Raji (cell line): Measurements from ENCODE around the gene COMP.

ENCODE experiments used
- POLR2A ChIP-seq: IDR thresholded peaks from 2 replicates; pipeline ENCODE4 v1.6.1; 2011; ENCODE audit warnings: low read depth, low read length, control low read depth; ENCODE audit not compliant: insufficient read depth

The COMP gene

DNA sequence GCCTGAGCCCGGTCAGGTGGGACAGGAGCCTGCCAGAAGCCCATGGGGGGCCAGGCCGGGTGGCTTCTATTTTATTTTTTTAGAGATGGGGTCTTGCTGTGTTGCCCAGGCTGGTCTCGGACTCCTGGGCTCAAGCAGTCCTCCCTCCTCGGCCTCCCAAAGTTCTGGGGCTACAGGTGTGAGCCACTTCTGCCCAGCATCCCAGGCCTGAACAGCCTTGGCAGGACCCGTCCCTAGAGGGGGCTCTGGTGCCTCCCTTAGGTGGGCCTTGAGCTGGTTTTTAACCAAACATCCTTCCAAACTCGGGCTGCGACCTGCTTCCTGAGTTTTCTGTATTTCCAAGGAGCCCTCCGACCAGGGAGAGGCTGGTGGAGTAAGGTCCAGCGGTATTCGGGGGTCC, 10.5 kb downstream of the COMP start:
- TF ChIP-seq POLR2A: no peak

DNA sequence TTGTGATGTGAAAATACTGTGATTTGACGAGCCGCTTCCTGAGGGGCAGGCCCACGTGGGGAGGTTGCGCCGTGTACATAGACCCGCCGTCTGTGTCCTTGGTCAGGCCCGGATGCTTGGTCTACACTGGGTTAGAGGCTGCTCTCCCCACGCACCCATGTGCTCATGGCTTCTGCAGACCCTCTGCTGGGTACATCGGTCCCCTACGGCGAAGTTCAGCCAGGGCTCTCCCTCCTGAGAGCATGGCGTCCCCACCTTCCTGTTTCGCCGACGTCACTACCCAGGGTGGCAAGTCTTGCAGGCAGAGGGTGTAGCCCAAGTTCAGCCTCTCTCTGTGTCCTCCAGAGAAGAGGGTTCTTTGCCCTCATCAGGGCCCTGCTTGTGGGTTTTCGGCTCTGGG, 11.0 kb downstream of the COMP start:
- no peak for TF ChIP-seq POLR2A

DNA sequence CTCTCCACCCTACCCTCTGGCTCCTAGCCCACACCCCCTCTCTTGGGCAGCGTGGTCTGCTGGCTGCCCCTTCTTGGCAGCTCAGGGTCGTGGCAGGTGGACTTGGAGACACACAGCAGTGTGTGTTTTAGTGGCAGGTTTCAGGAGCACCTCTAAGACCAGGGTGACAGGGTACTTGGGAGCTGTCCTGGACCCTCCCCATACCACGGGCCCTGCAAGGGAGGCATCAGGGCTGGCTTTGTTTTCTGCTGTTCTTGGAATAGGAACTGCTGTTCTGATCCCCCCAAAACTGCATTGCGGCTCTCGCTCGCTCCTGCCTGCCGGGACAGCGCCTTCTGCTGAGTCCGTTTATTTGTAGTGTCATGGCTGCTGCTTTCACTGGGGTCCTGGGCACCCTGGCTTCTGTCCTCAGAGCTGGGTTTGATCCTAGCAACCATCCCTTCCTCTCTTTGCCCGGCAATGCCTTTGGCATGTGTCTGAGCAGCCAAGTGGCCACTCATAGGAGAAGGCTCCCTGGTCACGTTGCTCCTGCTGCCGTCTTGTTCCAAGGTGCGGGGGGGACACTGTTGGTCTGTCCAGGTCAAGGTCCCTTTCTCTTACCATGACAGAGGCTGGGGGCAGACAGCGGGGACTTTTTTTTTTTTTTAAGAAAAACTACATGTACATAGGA, 12.1 kb downstream of the COMP start:
- no peak for TF ChIP-seq POLR2A

DNA sequence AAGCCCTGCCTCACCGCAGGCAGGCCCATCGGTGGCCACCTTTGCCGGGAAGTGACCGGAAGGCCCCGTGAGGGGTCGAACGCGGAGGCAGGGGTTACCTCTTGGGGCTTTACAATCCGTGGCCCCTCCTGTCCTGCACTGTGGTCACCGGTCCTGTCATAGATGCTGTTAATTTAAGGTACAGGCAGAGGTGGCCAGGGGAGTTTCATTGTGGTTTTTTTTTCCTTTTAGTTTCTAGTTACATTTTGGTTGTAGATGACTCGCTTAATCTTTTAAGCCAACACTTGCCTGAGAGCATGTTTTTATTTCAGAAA, 13.1 kb downstream of the COMP start:
- TF ChIP-seq POLR2A: no peak

DNA sequence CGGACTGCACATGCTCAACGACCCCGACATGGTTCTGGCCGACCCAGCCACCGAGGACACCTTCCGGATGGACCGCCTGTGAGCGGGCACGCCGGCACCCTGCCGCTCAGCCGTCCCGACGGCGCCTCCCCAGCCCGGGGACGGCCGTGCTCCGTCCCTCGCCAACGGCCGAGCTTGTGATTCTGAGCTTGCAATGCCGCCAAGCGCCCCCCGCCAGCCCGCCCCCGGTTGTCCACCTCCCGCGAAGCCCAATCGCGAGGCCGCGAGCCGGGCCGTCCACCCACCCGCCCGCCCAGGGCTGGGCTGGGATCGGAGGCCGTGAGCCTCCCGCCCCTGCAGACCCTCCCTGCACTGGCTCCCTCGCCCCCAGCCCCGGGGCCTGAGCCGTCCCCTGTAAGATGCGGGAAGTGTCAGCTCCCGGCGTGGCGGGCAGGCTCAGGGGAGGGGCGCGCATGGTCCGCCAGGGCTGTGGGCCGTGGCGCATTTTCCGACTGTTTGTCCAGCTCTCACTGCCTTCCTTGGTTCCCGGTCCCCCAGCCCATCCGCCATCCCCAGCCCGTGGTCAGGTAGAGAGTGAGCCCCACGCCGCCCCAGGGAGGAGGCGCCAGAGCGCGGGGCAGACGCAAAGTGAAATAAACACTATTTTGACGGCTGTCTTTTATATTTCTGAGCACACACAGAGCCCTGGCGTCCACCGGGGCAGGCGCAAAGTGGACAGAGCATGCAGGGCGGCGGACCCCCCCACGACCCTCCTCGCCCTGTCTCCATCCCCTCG, 13.6 kb downstream of the COMP start:
- no peak for TF ChIP-seq POLR2A

DNA sequence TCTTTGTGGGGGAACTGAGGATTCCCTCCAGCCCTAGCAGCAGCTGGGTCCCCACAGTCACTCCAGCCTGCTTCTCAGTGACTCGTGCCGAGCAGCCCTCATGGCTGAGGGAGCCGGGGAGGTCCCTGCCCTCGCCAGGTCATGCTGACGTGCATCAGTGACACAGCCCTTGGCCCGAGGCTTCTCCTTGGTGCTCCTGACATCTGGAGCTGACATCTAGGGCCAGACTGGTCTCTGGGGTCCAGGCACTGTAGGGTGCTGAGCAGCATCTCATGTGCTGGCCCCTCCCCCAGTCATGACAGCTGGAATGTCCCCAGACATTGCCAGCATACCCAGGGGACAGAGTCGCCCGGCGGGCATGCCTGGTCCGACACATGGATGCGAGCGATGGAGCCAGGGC, 14.4 kb downstream of the COMP start:
- TF ChIP-seq POLR2A: no peak

DNA sequence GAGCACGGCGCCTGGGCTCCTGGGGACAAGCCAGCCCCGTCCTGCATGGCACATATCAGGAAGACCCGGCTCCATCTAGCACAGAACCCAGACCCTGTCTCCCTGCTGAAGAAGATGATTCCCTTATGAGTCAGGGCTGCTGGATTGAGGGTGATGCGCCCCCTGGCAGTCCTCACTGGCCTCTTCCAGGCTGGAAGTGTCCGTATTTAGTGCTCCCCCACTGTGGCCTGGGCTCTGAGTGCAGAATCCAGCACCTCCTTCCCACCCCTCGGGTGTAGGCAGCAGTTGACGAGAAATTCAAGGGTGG, 14.9 kb downstream of the COMP start:
- TF ChIP-seq POLR2A: no peak

DNA sequence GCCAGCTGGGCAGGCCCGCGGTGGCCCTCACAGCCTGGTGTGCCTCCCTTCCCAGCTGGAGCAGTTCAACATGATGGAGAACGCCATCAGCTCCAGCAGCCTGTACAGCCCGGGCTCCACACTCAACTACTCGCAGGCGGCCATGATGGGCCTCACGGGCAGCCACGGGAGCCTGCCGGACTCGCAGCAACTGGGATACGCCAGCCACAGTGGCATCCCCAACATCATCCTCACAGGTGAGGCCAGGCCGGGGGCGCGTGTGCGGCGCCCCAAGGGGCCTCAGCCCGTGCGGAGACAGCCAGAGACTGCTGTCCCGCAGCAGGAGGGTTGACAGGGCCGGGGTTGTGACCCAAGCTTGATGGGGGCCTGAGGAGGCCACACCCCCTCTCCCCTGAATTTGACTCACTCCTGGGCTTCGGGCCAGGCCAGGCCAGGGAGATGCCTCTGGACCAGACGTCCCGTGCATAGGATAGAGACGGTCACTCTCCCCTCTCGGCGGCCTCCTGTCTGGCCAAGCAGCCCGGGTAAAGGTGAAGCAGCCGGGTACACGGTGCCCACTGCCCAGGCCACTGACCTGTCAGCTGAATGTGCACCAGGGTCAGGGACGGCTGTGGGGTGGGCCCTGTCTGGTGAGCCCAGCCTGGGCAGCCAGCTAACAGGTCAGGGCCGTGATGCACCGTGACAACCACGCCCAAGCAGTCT, 15.4 kb downstream of the COMP start:
- TF ChIP-seq POLR2A: no peak

DNA sequence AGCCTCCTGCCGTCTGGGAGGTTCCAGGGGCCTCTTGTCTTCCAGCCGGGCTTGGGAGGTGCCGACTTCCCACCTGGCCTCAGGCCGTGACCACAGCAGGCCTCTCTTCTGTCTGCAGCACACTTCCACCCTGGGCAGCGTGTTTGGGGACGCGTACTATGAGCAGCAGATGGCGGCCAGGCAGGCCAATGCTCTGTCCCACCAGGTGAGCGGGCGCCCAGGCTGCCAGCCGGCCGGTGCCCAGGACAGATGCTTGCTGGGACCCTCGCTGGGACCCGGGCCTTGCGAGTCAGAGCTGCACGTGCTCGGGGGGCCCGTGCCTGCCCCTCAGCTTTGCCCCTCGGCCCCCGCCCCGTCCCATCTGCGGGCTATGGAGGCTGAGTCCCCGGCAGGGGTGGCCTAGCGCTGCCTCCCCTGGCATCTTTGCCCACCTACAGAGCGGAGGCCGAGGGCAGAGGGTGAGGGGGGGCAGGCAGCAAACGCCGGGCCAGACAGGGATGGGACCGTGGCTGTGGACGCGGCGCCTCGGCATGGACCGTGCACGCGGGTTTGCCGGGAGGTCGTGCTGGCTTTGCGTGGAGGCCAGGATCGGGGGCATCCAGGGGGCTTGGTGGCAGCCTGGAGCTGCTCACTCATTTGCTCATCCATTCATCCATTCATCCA, 16.2 kb downstream of the COMP start:
- TF ChIP-seq POLR2A: no peak

DNA sequence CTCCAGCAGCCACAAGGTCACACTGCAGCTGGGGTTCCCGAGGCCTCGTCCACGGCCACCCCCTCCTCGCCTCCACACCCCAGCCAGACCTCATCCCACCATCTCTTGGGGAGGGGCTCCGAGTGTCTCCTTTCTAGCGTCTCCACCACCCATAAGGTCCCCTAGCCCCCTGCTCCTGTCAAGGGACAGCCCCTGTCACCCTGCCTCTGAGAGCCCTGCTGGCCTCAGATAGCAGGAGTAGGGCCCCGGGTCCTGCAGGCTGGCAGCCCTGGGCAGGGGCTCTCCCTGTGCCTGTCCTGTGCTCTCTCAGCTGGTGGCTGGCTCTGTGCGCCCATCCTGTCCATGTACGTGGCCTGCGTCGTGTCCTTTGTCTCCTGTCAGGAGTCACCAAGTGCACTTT, 17.0 kb downstream of the COMP start:
- no peak for TF ChIP-seq POLR2A

DNA sequence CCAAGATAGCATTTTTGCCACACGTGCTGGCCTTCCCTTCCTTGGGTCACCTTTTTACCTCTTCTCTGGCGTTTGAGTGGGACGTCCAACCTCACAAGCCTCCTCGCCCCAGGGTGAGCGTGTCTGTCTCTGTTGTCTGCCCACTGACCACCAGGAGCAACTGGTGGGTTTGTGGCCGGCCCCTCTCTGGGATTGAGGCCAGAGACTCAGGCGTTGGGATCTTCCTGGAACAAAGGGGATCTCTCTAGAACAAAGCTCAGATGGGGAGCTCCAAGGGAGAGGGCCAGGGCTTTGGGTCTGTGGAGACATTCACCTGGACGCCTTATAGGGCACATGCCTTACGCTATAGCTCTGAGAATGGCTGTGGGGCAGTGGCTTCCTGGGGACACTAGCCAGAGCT, 17.4 kb downstream of the COMP start:
- no peak for TF ChIP-seq POLR2A

DNA sequence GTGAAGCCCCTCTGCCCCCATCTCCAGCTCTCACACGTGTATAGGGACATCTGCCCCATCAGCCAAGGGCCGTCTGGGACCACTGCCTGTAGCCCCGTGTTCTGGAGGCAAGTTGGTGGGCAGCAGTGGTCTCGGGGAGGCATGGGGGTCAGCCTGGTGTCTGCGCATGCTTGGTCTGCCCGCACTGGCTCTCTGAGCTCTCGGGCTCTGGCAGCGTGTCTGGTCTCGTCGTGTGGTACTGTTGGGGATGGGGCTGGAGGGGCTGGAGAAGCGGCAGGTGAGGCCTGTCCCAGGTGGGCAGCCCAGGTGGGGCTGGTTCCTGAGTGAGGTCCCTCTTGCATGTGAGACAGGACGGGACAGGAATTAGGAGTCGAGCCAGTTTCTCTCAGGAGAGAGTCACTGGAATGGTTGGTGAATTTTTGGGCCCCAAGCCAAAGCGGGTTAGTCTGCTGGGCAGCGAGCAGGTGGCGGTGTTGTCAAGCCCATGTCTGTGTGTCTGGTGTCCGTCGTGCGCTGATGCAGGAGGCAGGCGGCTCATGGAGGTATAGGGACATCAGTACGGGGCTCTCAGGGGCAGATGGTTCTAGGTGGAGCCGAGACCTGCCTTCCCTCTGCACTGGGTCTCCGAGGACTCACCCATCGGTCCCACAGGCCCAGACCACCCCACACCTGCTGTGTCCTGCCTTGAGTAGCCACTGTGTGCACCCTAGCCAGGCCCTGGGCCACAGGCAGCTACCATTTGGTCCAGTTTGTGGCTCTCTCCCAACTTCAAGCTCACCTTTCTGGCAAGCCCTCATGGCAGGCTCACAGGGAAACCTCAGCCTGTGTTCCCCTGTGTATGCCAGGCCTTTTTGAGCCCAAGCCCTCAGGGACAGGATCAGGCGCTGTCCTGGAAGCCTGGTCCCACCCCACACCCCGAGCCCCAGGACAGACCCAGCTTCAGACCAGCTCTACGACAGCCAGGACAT, 18.2 kb downstream of the COMP start:
- no peak for TF ChIP-seq POLR2A

DNA sequence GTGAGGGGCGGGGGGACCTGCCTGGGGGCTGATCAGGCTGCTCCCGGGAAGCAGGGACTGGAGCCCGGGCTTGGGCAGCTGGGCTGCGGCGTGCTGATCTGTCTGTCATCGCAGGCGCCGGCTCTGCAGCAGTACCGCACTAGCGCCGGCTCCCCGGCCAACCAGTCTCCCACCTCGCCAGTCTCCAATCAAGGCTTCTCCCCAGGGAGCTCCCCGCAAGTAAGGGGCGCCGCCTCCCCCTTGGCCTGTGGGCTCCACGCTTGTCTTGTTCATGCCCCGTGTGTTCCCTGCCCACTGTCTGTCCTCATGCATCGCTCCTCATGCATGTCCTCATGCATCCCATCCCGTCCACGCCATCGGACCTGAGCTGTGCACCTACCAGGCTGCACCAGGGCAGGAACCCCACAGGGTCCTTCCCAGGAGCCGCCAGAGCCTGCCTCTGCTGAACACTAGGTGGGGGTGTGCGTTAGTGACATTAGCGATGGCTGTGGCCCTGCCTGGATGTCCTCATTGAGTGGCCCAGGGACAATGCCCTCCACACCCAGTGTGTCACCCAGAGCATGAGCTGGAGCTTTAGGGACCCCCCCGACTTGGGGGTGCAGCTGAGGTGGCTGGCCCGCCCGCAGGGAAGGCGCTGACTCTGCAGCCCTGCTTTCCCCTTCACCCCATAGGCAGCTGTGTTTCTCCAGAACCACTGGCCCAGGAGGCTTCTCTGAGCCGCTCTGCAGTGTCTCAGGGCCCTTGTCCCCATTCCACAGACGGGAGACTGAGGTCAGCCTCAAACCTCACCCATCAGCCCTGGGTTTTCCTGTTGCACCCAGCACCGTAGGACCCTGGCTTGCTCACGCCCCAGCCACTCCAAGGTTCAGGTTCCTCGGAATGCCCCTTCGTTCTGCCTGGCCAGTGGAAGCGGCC, 19.5 kb downstream of the COMP start:
- no peak for TF ChIP-seq POLR2A
